ENCODE results near the gene SLX9. TPM values are rescaled to one million over a fixed set of nuclear protein-coding genes. Genes with fewer than 3 reads are reported as not detected.

The SLX9 gene
- total RNA-seq, 6 experiments from 2014 or later: 15.0 to 27.9 (median 17.1) TPM

DNA sequence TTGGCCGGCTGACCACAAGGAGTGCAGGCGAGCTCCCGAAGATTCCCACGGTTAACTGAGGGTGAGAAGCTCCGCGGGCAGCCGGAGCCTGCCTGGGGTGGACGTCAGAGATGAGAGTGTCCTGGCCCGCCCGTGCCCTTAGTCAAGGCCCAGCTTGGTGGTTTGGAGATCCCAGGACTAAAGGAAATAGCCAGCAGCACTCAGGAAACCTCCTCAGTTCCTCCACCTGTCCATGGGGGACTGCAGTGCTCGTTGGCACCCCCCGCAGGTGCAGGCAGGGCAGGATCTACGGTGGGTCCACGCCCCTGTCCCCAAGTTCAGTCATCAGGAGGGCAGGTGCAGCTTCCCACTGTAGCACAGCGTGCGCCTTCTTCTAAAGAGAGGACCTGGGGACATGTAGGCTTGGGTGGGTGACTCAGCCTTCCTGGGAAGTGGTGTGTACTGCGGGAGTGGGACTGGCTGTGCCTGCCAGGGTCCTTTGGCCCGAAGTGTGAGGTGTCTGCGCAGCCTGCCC is 32.5 kb downstream of the SLX9 start:
- H3K4me3 ChIP-seq: no peak overlapping the region
- H3K9me3 ChIP-seq: no peaks in the 10 kb centered on the region
- H3K4me1 ChIP-seq: peaks cover 0 to 14% (median 0%) of the 10 kb centered on the region in 4 donors
- intact Hi-C loops (cut with DNase I): no loop called here
- DNase-seq: no peak
- TF ChIP-seq POLR2A (IDR thresholded peaks at IDR 0.05) (no peak), CTCF (IDR thresholded peaks at IDR 0.05) (no peak)
- WGBS (ENCODE audit: insufficient coverage, low coverage, low lambda C conversion rate, missing lambda C conversion rate): no CpG with 5 or more reads among the region's 19 CpGs
- no peaks in the 10 kb centered on the region for H3K36me3 ChIP-seq
- no peaks in the 10 kb centered on the region for H3K27me3 ChIP-seq
- no peak overlapping the region for H3K27ac ChIP-seq
- ATAC-seq: no peak

DNA sequence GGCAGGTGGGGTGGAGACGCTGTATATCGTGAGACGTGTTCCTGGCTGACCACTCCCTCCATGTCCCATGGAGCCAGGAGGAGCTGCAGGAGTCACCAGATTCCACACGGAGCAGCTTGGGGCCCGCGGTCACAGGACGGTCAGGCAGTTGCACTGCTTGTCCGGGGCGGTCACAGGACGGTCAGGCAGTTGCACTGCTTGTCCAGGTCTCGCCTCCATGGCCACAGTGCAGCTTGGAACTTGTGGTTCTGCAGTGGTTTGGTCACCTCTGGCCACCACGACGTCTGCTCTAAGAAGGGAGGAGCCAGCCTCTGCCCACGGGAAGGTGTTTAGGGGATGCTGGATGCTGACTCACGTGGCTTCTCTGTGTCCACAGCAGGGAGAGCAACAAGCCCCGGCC is 33.0 kb downstream of the SLX9 start:
- intact Hi-C loops (cut with DNase I): no loop called here
- Histone ChIP-seq H3K27ac (no peak overlapping the region), H3K4me3 (no peak overlapping the region), H3K4me1 (peaks cover 0 to 14% (median 0%) of the 10 kb centered on the region in 4 donors), H3K27me3 (no peaks in the 10 kb centered on the region), H3K36me3 (no peaks in the 10 kb centered on the region), H3K9me3 (no peaks in the 10 kb centered on the region)
- TF ChIP-seq POLR2A (IDR thresholded peaks at IDR 0.05): no peak
- no peak for TF ChIP-seq CTCF (IDR thresholded peaks at IDR 0.05)
- ATAC-seq (no peak), DNase-seq (no peak)
- no CpG with 5 or more reads among the region's 16 CpGs for WGBS (ENCODE audit: insufficient coverage, low coverage, low lambda C conversion rate, missing lambda C conversion rate)

DNA sequence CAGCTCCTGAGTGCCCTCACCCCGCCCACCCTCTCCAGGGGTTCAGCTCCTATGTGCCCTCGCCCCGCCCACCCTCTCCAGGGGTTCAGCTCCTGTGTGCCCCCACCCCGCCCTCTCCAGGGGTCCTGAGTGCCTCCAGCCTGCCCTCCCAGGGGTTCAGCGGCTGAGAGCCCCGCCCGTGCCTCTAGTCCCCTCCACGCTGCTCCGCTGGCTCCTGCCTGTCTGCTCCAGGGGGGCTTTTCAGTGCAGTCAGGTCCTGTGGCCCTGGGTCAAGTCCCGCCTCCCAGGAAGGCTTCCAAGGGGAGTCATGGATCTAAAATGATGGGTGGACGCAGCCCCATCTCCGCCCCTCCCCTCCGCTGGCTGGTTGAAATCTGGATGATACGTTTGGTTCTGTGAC is 33.8 kb downstream of the SLX9 start:
- TF ChIP-seq CTCF (IDR thresholded peaks at IDR 0.05) (no peak), POLR2A (IDR thresholded peaks at IDR 0.05) (no peak)
- H3K9me3 ChIP-seq: no peaks in the 10 kb centered on the region
- H3K27ac ChIP-seq: no peak overlapping the region
- H3K4me1 ChIP-seq: peaks cover 0 to 9% (median 0%) of the 10 kb centered on the region in 4 donors
- H3K36me3 ChIP-seq: no peaks in the 10 kb centered on the region
- WGBS (ENCODE audit: insufficient coverage, low coverage, low lambda C conversion rate, missing lambda C conversion rate): 85% methylated on average over 9 of the region's 14 CpGs
- ATAC-seq (no peak), DNase-seq (no peak)
- H3K4me3 ChIP-seq: no peak overlapping the region
- intact Hi-C loops (cut with DNase I): no loop called here
- no peaks in the 10 kb centered on the region for H3K27me3 ChIP-seq

- Histone ChIP-seq H3K27me3 (no peaks in the 10 kb centered on the region), H3K9me3 (no peaks in the 10 kb centered on the region), H3K27ac (no peak overlapping the region), H3K36me3 (no peaks in the 10 kb centered on the region), H3K4me1 (no peaks in the 10 kb centered on the region), H3K4me3 (no peak overlapping the region)
- no peak for TF ChIP-seq POLR2A (IDR thresholded peaks at IDR 0.05)
- TF ChIP-seq CTCF (IDR thresholded peaks at IDR 0.05): no peak
- WGBS (ENCODE audit: insufficient coverage, low coverage, low lambda C conversion rate, missing lambda C conversion rate): 87% methylated on average over 5 of the region's 17 CpGs
- ATAC-seq: no peak
- no peak for DNase-seq
- intact Hi-C loops (cut with DNase I): no loop called here
Observed at GRCh38 chr21:44974676-44975075, 34.8 kb downstream of the SLX9 start.

Data from right lobe of liver (tissue), 6 donors.